Gastroesophageal sphincter (tissue), 3 donors: ENCODE measurements around the gene HOXD13.

ENCODE experiments used
- CTCF ChIP-seq, 4 experiments: fragments of 200-600 bp in 2 of 4; fragments of 450-650 bp in 2 of 4; sonication (generic) in 1 of 4; IDR thresholded peaks; one replicate each; pipeline ENCODE4 v1.5.1; 2017 to 2019; ENCODE audit warnings: antibody characterized with exemption in 4 of 4, mild to moderate bottlenecking in 2 of 4, moderate library complexity in 2 of 4
- POLR2A ChIP-seq, 2 donors: fragments of 450-650 bp; IDR thresholded peaks; one replicate each; pipeline ENCODE4 v1.6.1; 2017; ENCODE audit warnings: antibody characterized with exemption in 2 of 2, mild to moderate bottlenecking in 2 of 2, moderate library complexity in 1 of 2

- no peak for TF ChIP-seq CTCF (IDR thresholded peaks at IDR 0.05)
- no peak for TF ChIP-seq POLR2A (IDR thresholded peaks at IDR 0.05)
Observed at GRCh38 chr2:176135035-176135440, 42.5 kb downstream of the HOXD13 start.
